GM23338 (cell line): ENCODE data around the gene PHAF1. TPM values are rescaled to one million over a fixed set of nuclear protein-coding genes. Genes with fewer than 3 reads are reported as not detected.

Experiments used
- ATAC-seq: fragments of 200-7000 bp; cut with Tn5 transposase; 3 replicates; pipeline ENCODE4 v1.9.1; 2020
- DNase-seq: peaks from one replicate; pipeline ENCODE4 v3.0.0-alpha.2; 2015; ENCODE audit warnings: low spot score
- H2AFZ ChIP-seq: fragments of 200-600 bp; sonication (generic); 2 replicates; pipeline ENCODE4 v1.8.0; 2016; ENCODE audit warnings: antibody characterized with exemption, mild to moderate bottlenecking, moderate library complexity
- H3F3A ChIP-seq: fragments of 200-600 bp; sonication (generic); replicated peaks from 2 replicates; pipeline ENCODE4 v1.8.0; 2017; ENCODE audit warnings: antibody characterized with exemption, mixed run types, low read depth
- H3K27ac ChIP-seq: fragments of 200-600 bp; sonication (generic); 2 replicates; pipeline ENCODE4 v1.6.1; 2016; ENCODE audit warnings: low read depth
- H3K27me3 ChIP-seq: fragments of 200-600 bp; sonication (generic); 2 replicates; pipeline ENCODE4 v1.8.0; 2016; ENCODE audit warnings: mild to moderate bottlenecking, mixed run types, moderate library complexity; ENCODE audit not compliant: insufficient read depth
- H3K36me3 ChIP-seq: fragments of 200-600 bp; sonication (generic); 2 replicates; pipeline ENCODE4 v1.8.0; 2016; ENCODE audit warnings: mild to moderate bottlenecking; ENCODE audit not compliant: insufficient read depth
- H3K4me1 ChIP-seq: fragments of 200-600 bp; sonication (generic); 2 replicates; pipeline ENCODE4 v1.8.0; 2016; ENCODE audit warnings: mild to moderate bottlenecking, moderate library complexity; ENCODE audit not compliant: insufficient read depth
- H3K4me2 ChIP-seq: fragments of 200-600 bp; sonication (generic); 2 replicates; pipeline ENCODE4 v1.7.1; 2017; ENCODE audit warnings: mixed run types
- H3K4me3 ChIP-seq: fragments of 200-600 bp; sonication (generic); 2 replicates; pipeline ENCODE4 v1.6.1; 2016; ENCODE audit warnings: mixed run types
- H3K79me2 ChIP-seq: fragments of 200-600 bp; sonication (generic); replicated peaks from 2 replicates; pipeline ENCODE4 v1.8.0; 2017; ENCODE audit warnings: mild to moderate bottlenecking; ENCODE audit not compliant: insufficient read depth
- H3K9me2 ChIP-seq: fragments of 200-600 bp; sonication (generic); 2 replicates; pipeline ENCODE4 v1.8.0; 2017; ENCODE audit not compliant: insufficient read depth
- H4K20me1 ChIP-seq: fragments of 200-600 bp; sonication (generic); replicated peaks from 2 replicates; pipeline ENCODE4 v1.8.0; 2017; ENCODE audit warnings: mild to moderate bottlenecking; ENCODE audit not compliant: insufficient read depth
- H3K27ac Mint-ChIP-seq: 2 replicates; pipeline ENCODE4 v1.8.0; 2020; ENCODE audit warnings: inconsistent platforms, mild to moderate bottlenecking, moderate library complexity, mixed read lengths
- H3K27me3 Mint-ChIP-seq: 3 replicates; pipeline ENCODE4 v1.8.0; 2022; ENCODE audit warnings: low read depth, mild to moderate bottlenecking, moderate library complexity, mixed read lengths, inconsistent platforms; ENCODE audit not compliant: insufficient read depth, poor library complexity
- H3K36me3 Mint-ChIP-seq: 3 replicates; pipeline ENCODE4 v1.8.0; 2021; ENCODE audit warnings: low read depth, mild to moderate bottlenecking, inconsistent platforms, moderate library complexity, mixed read lengths
- H3K4me1 Mint-ChIP-seq: 3 replicates; pipeline ENCODE4 v1.8.0; 2020; ENCODE audit warnings: mild to moderate bottlenecking, inconsistent platforms, mixed read lengths
- H3K4me3 Mint-ChIP-seq: 3 replicates; pipeline ENCODE4 v1.8.0; 2021; ENCODE audit warnings: moderate library complexity, mild to moderate bottlenecking, inconsistent platforms, mixed read lengths
- H3K9me3 Mint-ChIP-seq: 3 replicates; pipeline ENCODE4 v1.8.0; 2020; ENCODE audit warnings: moderate library complexity, mild to moderate bottlenecking, inconsistent platforms, mixed read lengths
- ETS1 ChIP-seq: IDR thresholded peaks from 2 replicates; pipeline ENCODE4 v1.6.1; 2016; ENCODE audit warnings: antibody characterized with exemption
- JUNB ChIP-seq: IDR thresholded peaks from one replicate; pipeline ENCODE4 v1.6.1; 2016; ENCODE audit warnings: antibody characterized with exemption; ENCODE audit not compliant: unreplicated experiment
- NANOG ChIP-seq: IDR thresholded peaks from 2 replicates; pipeline ENCODE4 v1.6.1; 2016; ENCODE audit warnings: antibody characterized with exemption, borderline replicate concordance
- POLR2AphosphoS5 ChIP-seq: IDR thresholded peaks from 2 replicates; pipeline ENCODE4 v1.6.1; 2016; ENCODE audit warnings: antibody characterized with exemption, low read depth
- ZNF462 ChIP-seq: fragments of 250-450 bp; sonication (Bioruptor Pico); IDR thresholded peaks from 2 replicates; pipeline ENCODE4 v1.5.0; 2020; ENCODE audit warnings: mild to moderate bottlenecking, moderate library complexity
- polyA plus RNA-seq: library from polyadenylated mRNA; unstranded; fragments of >200 nt; fragmentation: Nextera tagmentation; extraction: Ambion mirVana; gene quantifications from 2 replicates; pipeline ENCODE4 v1.2.1, GENCODE V29; 2016
- total RNA-seq: library from RNA; depleted of rRNA; stranded (reverse); fragments of >200 nt; shearing (Covaris generic); gene quantifications from 2 replicates; pipeline ENCODE4 v1.2.3, GENCODE V29; 2014

PHAF1 gene
- total and polyA plus RNA-seq, 2 experiments from 2014 or later = 14.7 to 35.9 TPM

- Mint-ChIP-seq H3K27ac (no peak overlapping the region), H3K9me3 (no peaks in the 10 kb centered on the region; the same call in 1 of the 3 replicates), H3K4me3 (peak overlapping the region; percentile 76), H3K36me3 (peaks cover 3% of the 10 kb centered on the region; the same call in 2 of the 3 replicates), H3K4me1 (peaks cover 33% of the 10 kb centered on the region), H3K27me3 (peaks cover 88% of the 10 kb centered on the region)
- Histone ChIP-seq H3K4me3 (peak overlapping the region; percentile 63), H3F3A (peaks cover 23% of the 10 kb centered on the region; the same call in 1 of the 2 replicates), H3K9me2 (no peaks in the 10 kb centered on the region), H4K20me1 (peaks cover 11% of the 10 kb centered on the region), H3K27me3 (peaks cover 93% of the 10 kb centered on the region), H3K36me3 (no peaks in the 10 kb centered on the region), H3K79me2 (no peaks in the 10 kb centered on the region), H3K4me1 (peaks cover 32% of the 10 kb centered on the region), H2AFZ (peak overlapping the region; percentile 81; the same call in 1 of the 2 replicates), H3K27ac (no peak overlapping the region), H3K4me2 (peak overlapping the region; percentile 88)
- no peak for ATAC-seq
- TF ChIP-seq POLR2AphosphoS5 (no peak), NANOG (no peak), ZNF462 (CRISPR knock-in tag) (no peak), ETS1 (no peak), JUNB (no peak)
- no peak for DNase-seq
Observed at GRCh38 chr16:67173323-67173722, 63.6 kb downstream of the PHAF1 start.
